NCI-H1694 (cell line): ENCODE measurements around the gene ELMO1.

Experiments used
- DNase-seq: peaks from one replicate; lab custom pipeline; 2025; lab: John Stamatoyannopoulos, UW

The ELMO1 gene

DNA sequence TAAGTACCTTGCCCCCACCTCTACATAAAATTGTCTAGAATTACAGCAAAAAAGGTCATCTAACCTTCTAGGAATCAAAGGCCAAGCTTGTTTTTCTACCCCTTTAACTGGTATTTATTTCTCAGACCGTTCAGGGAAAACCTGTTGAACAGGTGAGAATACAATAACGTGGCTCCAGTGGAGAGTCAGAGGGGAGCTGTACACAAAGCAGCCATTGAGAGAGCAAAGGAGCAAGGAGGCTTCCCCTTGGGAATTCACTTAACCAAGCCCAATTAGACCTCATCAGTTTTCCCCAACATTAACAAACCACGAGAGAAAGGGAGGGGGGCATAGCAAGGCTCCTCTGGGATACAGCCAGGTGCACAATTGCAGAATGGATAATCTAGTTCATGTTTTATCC is 101.9 kb downstream of the ELMO1 start:
- no peak for DNase-seq

DNA sequence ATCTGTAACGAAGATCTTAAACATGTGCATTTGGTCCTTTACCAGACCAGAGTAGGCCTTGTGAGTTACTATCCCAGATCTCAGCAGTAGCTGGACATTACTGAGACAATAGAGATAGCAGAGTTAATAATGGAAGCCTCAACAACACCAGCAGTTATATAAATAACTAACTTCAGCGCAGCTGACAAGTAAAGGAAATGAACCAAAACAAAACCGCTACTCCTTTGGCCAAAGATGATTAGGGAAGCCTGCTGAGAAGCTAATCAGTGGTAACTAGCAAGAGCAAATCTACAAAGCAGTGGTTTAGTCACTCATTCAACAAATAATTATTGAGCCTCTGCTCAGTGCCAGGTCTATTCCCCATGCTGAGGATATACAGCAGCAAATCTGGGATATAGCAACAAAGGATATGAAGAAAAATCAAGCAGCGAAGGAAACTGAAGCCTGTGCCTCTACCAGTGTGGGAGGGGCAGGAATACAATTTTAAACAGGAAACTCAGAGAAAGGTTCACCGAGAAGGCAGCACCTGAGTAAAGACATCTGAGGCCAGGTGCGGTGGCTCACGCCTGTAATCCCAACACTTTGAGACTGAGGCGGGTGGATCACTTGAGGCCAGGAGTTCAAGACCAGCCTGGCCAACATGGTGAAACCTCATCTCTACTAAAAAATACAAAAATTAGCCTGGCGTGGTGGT is 103.6 kb downstream of the ELMO1 start:
- DNase-seq: no peak

DNA sequence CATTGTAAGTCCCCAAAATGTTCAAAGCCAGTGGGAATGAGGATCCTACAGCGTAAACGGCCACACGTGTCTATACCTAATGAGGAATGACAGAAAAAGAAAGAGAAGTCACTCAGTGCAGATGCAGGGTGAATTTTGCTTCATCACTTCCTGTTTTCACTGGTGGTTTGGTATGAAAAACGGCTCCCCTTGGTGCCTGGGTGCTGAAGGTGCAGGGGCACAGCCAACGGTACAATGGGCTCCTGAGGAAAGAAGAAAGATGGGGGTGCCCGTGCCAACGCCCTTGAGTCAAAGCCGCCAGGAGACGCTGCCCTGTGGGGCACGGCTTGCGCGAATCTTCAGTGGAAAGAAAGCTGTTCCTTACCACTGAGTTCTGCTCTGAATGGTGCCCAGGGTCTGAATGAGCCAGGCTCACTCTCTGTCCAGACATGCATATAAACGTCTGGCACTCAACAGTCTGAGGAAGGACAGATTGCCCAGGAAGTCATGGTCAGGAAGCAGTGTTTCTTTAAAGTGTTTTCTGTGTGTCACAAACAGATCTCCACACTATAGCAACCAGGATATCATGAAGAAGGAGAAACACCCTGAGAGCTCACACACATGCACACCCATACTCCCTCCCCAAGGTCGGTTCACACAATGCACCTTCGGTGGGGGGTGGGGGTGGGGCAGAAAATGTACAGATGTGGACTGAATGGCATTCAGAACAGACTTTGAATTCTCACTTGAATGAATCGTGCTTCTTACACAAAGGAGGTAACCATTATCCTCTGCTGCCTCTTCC is 105.8 kb downstream of the ELMO1 start:
- no peak for DNase-seq

DNA sequence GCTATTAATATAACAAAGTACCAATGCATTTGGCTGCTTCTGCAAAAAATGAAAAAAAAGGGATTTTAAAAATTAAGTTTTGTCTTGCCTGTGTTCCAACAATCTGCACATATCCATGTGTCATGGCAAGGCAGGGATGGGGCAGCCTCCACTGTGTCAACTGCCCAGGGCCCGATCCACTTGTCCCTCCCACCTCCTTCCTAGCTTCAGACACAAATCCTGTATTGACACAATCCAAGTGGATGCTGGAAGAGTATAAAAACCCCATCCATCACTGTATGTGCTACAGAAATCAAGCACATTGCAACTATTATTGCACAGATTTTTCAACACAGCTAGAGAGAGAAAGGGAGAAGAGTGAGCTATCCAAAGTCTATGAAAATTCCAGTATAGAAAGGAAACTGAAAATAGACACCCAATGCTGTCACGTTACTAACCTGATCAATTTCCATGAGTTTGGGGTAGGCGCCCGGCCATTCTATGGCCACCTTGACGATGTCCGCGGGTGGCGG is 106.4 kb downstream of the ELMO1 start:
- DNase-seq: no peak

DNA sequence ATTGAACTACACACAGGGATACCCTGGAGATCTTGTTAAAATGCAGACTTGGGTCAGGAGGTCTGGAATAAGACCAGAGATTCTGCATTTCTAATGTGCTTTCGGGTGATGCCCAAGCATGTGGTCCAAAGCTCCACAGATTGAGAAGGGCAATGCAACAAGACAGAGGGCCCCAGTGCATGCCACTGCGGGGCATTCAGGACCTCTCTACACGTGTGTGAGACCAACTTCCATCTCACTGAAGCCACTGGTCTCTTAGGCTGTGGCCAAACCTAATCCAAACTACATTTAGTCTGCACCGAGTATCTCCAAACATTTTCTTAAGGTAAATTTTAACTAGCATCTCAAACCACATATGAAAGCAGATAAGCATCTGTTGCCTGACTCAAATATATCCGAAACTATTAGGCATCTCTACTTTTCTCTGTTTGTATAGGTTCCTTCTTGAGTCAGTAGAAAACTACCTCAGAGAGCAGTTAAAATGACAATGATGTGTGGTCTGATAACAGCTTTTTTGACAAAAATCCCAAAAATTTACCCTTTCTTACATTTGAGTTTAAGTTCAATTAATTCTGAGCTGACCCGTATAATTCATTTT is 107.5 kb downstream of the ELMO1 start:
- DNase-seq: no peak

DNA sequence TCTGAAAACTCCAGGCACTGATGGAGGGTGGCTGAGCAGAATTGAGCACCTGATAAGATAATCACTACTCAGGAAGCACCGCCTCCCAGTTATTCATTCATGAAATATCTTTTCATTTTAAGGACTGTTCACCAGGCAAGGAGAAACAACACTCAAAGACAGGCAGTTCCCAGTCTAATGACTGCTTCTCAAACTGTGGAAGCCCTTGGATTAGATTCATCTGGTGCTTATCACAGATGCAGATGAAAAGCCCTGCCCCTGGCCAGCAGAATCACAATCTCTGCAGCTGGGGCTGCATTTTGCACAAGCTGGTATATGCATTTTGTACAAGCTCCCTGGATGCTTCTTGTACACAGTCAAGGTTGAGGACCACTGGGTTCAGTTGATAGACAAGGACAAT is 109.7 kb downstream of the ELMO1 start:
- no peak for DNase-seq

DNA sequence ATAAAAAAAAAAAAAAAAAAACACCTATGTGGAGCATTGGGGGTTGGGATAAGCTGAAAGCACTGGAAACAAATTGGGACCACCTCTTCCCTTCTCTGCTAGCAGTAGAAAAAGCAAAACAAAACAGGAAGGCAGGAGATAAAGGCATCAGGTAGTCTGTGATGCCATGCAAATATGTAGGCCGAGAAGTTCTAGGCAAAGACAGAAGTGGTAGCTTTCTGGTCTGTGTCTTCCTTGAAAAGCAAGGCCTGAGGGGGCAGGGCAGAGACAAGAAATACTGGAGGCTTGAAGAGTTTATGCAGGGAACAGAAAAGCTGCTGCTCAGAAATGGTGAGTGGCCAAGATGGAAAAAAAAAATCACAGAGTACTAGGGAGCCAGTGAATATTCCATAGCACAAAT is 111.1 kb downstream of the ELMO1 start:
- no peak for DNase-seq

DNA sequence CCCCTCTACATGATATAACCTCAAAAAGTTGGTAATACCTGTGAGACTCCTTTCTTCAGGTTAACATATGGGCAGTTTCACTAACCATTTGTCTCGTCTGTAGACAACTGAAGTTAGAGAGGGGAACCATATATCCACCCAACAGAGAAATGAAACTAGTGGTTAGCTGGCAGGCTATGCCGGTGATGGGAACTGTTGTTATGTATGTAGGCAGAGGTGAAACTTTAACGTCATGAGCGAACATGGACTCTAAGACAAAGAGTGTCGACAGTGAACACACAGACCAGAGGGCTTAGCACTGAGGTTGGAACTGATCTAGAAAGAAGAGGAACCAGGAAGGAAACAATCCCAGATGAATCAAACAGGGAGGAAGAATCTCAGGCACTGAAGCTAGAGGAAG is 112.4 kb downstream of the ELMO1 start:
- no peak for DNase-seq

DNA sequence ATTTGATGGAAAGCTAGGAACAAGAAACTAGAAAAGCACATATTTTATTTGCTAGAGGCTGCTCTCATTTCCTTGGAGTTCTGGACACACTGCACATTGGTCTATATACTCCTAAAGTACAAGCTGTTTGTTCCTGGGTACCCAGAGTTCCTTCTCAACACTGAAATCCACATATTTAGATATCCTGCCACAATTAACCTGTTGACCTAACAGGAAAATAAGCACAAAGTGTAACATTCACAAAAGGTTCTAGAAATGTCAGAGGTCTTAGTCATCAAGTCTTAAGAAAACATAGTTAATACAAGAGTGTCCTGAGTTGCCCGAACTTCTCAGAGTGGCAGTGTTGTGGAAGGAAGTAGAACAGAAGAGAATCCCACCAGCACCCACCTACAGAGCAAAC is 115.6 kb downstream of the ELMO1 start:
- no peak for DNase-seq

DNA sequence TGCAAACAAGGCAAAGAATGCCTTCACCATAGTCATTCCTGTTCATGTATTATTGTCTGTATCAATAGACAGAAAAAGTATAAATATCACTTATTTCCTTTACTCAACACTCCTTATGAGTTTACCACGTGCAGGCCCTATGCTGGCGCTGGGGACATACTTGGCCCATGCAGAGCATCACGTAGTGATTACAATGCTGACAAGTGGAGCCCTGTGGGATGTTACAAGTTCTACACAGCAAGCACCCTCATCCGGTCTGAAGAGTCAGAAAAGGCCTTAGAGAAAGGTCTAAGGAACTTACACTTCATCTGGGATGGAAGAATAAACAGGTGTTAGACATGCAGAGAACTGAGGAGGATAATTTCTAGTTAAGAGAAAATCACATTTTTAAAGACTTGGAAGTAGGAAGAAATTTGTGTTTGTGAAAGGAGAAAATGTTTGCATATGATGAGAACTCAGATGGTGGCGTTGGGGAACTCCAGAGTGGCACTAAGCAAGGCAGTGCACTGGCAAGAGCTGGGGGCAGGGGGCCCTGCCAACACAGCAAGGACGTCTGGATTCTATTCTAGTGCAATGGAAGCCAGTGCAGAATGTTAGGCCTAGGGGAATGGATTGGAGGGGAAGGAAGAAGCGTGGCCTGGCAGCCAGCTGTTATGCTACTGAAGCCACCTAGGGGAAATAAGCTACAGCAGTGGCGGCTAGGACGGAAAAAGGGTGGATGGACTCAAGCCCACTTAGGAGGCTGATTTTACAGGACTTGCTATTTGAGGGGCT is 116.2 kb downstream of the ELMO1 start:
- no peak for DNase-seq

DNA sequence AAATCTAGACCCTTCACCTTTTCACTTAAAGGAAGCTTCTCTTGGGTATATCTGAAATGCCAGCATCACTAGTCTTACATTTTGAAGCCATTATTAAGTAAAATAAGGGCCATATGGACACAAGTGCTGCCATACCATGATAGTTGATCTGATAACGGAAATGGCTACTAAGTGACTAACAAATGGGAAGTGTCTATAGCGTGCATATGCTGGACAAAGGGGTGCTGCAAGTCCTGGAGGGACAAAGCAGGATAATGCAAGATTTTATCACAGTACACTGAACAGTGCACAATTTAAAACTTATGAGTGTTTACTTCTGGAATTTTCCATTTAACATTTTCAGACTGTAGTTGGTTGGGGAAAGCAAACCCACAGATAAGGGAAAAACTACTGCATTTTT is 117.9 kb downstream of the ELMO1 start:
- no peak for DNase-seq

DNA sequence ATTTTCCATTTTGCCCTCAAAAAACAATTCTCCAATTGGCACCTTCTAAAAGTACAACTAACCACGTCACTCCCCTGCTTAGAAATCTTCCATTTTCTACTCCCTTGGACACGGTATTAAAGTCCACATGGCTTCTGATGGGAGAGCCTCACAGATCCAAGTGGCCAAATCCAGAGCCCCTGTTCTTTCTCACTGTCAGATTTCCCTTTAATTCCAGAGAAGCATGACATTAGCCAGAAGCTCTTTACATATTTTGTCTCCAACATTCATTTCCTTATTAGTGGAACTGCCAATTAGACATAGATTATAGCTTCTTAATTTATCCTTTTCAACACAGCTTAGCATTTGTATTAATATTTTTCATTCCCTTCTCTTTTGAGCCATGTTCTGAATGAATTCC is 118.7 kb downstream of the ELMO1 start:
- no peak for DNase-seq

DNA sequence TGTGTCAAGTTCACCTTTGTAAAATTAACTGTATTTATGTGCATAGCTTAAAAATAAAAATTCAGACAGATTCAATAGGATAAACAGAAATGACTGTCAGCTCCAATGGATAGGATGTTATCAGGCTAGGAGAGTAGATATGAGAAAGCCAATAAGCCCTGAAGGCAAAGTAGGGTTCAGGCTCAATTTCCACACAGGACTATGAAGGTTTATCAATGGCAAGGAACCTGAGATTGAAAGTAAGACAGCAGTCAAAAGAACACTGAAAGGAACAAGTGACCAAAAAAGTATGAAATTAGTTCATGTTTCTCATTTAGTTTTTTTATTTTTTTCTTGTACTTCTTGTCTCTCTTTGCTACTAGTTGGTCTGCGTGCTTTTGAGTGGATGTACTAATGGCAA is 121.4 kb downstream of the ELMO1 start:
- DNase-seq: no peak

DNA sequence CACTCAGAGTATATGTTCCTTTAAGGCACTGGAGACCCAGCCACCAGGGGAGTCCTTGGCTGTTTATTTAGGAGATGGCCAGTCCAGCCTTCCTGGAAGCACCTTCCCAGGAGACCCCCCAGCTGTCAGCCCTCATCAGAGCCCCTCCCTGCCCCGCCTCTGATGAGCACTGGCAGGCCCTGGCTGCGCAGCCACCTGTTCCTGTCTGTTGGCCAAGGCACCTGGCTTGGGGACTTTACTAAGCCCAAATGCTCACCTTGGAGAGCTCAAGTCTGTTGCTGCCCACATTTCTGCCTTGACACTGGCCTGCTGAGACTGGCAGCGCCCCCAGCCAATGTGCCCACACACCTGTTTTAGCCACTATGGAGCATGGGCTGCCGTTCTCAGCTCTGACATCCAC is 124.7 kb downstream of the ELMO1 start:
- DNase-seq: no peak

DNA sequence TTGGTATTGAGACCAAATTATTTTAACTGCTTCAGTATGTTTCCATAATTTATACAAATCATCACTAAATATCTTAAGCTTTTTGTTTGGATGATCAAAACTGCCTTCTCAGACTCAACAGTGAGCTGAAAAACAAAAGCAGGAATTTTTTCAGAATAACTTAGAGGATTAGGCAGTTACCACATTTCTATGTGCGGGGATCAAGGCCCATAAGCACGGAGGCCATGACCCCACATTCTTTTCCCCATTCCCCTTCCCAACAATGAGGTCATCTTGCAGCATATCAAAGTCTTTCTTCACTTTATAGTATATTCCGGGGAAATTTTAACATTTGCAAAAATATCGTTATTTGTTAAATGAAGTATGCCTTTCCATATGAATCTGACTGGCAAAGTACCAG is 125.8 kb downstream of the ELMO1 start:
- DNase-seq: no peak

DNA sequence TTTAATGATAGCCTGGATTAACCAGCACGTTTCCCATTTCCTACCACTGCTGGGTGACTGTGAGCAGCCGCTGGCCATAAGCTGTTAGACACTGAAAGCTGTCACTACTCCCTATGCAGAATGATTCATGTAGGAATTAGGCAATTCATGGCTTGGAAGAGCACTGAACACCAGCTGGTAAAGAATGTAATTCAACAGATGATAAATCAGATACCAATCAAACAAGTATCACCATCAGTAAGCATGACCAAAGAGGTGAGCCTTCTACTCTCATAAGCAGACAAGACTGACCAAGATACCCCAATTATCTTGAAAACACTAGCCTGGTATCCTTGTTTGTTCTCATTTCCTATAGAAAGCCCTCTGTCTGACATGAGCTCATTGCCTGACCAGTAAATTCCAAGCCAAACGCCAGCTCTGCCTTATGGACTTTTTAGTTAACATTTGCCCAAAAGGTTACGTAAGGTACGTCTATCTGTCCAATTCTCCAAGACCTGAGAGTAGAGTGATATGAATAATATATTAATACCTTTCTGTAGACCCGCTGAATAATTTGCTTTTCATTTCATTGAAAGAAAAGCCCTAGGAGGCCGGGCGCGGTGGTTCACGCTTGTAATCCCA is 127.7 kb downstream of the ELMO1 start:
- DNase-seq: no peak

DNA sequence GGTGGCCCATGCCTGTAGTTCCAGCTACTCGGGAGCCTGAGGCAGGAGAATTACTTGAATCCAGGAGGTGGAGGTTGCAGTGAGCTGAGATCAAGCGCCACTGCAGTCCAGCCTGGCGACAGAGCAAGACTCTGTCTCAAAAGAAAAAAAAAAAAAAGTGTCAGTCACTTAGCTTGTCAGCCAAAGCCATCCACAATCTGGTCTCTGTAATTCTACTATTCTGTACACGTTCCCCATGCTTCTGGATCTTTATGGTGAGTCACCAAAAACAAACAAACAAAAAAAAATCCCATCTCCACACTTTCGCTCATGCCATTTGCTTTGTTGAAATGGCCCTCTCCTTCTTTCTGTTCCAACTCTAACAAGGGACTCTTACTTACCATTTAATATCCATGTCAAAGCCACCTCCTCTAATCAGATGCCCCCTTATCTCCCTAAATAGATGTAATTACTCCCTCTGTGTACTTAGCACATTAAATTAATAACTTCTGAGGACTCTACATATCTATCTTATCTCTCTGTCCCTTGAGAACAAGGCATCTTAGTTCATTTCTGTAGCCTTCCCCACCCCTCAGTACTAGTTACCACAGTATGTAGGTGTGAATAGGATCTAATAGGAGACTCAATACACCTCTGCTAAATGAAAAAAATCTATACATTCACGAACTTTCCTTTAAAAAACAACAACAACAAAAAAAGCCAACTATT is 128.4 kb downstream of the ELMO1 start:
- DNase-seq: no peak

DNA sequence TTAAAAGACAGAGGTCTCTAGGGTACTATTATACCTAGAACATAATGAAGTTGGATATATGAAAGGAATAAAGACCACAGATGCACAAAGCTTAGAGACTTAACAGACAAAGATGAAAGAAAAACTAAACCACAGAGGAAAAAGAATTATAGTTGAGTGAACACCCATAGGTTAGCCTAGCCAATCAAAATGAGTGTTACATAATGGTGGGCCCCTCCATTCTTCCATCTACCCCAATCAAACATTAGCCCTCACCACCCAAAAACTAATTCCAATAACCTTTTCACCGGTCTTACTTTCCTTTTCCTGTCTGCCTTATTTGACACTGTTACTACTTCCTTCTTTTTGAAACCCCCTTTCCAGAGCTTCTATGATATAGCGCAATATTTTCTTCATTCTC is 130.1 kb downstream of the ELMO1 start:
- DNase-seq: no peak

DNA sequence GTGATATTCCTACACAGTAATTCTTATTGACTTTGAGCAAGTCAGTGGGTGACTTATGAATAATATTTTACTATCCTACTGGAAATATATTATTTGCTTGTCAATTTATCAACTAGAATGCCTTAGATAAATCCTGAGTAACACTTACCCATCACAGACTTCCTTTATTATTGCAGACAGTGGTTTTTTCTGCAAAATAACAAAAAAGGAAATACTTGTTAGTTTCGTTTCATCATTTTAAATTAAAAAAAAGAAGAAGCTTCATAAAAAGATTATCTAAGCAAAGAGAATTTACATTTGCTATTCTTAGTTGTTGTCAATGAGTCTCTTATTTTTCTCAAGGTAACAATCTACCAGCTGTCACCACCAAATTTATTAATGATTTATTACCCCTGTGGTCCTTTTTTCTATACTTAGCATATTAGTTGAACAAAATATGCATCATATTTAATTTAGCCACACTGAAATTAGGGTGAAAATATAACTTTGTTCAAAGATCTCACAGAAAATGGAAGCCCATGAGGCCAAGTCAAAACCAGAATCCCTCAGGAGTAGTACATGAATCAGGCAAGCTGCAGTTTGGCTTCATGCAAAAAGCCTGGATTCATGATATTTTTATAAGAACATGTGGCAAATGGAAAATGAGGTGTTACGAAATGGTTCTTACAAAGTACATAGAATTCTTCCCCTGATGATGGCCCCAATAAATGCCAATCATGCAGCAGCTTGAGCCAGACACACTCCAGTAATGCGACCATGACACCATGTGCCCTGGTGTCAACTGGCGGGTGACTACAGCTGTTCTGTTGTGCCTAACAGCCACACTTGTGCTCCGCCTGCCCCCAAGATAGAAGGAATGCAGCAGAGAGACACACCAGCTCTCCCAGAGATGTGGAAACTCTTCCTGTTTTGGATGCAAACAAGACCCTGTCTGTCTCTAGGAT is 132.6 kb downstream of the ELMO1 start:
- DNase-seq: no peak

DNA sequence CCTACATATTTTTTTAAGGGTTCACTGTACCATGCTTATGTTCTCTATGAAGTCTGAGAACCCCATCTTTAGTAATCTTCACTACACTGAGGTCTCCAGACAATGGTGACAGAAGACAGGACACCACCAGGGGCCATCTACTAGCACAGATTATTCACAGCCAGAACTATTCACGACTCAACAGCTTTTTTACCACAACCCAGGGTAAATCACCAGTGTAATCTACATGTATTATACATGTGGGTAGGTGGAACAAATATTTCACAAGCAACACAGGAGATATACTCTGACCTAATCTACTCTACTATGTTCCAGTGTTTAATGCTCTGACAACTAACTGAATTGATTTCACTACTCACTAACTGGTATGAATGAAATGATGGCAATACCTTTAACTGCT is 136.1 kb downstream of the ELMO1 start:
- no peak for DNase-seq
